Trophoblast cell (in vitro differentiated cells and primary cell): Measurements from ENCODE around the gene TCF7L1.

Experiments
- DNase-seq, 2 donors: peaks; one replicate each; pipeline ENCODE4 v3.0.0-alpha.2; 2016
- H2AFZ ChIP-seq: 2 replicates; pipeline ENCODE4 v1.6.1; 2013; ENCODE audit warnings: low read length, moderate library complexity, mild to moderate bottlenecking; ENCODE audit not compliant: insufficient read depth, poor library complexity
- H2AK5ac ChIP-seq: 2 replicates; pipeline ENCODE4 v1.6.1; 2013; ENCODE audit warnings: mild to moderate bottlenecking, low read length
- H2BK120ac ChIP-seq: 2 replicates; pipeline ENCODE4 v1.6.1; 2013; ENCODE audit warnings: low read length, mild to moderate bottlenecking, moderate library complexity; ENCODE audit not compliant: insufficient read depth, poor library complexity
- H2BK12ac ChIP-seq: 2 replicates; pipeline ENCODE4 v1.6.1; 2013; ENCODE audit warnings: mild to moderate bottlenecking, low read length, moderate library complexity
- H2BK5ac ChIP-seq: 2 replicates; pipeline ENCODE4 v1.6.1; 2013; ENCODE audit warnings: low read length, low read depth, moderate library complexity, mild to moderate bottlenecking; ENCODE audit not compliant: poor library complexity
- H3K14ac ChIP-seq: 2 replicates; pipeline ENCODE4 v1.6.1; 2013; ENCODE audit warnings: mild to moderate bottlenecking, low read length
- H3K18ac ChIP-seq: 2 replicates; pipeline ENCODE4 v1.6.1; 2013; ENCODE audit warnings: mild to moderate bottlenecking, low read length
- H3K23ac ChIP-seq: 2 replicates; pipeline ENCODE4 v1.6.1; 2013; ENCODE audit warnings: low read length
- H3K27ac ChIP-seq: 2 replicates; pipeline ENCODE4 v1.5.1; 2013; ENCODE audit warnings: low read depth, mild to moderate bottlenecking, inconsistent platforms, low read length, moderate library complexity
- H3K27me3 ChIP-seq: 2 replicates; pipeline ENCODE4 v1.6.1; 2013; ENCODE audit warnings: inconsistent platforms, mild to moderate bottlenecking, low read length, moderate library complexity; ENCODE audit not compliant: insufficient read depth
- H3K36me3 ChIP-seq, 2 experiments: 1 replicate in 1 of 2; 2 replicates in 1 of 2; pipeline ENCODE4 v1.6.1; 2013; ENCODE audit warnings: low read length in 2 of 2, mild to moderate bottlenecking in 2 of 2, moderate library complexity in 1 of 2; ENCODE audit not compliant: insufficient read depth in 2 of 2, control insufficient read depth in 1 of 2
- H3K4ac ChIP-seq: 2 replicates; pipeline ENCODE4 v1.6.1; 2013; ENCODE audit warnings: low read depth, mild to moderate bottlenecking, low read length, moderate library complexity
- H3K4me1 ChIP-seq, 2 experiments: 1 replicate in 1 of 2; 2 replicates in 1 of 2; pipeline ENCODE4 v1.6.1; 2013; ENCODE audit warnings: low read length in 2 of 2, mild to moderate bottlenecking in 2 of 2, moderate library complexity in 1 of 2; ENCODE audit not compliant: insufficient read depth in 2 of 2, control insufficient read depth in 1 of 2
- H3K4me2 ChIP-seq: 2 replicates; pipeline ENCODE4 v1.6.1; 2013; ENCODE audit warnings: inconsistent platforms, mild to moderate bottlenecking, low read length, moderate library complexity
- H3K4me3 ChIP-seq: 2 replicates; pipeline ENCODE4 v1.5.1; 2013; ENCODE audit warnings: mild to moderate bottlenecking, low read depth, low read length, inconsistent platforms
- H3K79me1 ChIP-seq: one replicate; pipeline ENCODE4 v1.6.1; 2013; ENCODE audit warnings: low read length
- H3K79me2 ChIP-seq: 2 replicates; pipeline ENCODE4 v1.6.1; 2013; ENCODE audit warnings: low read length, mild to moderate bottlenecking; ENCODE audit not compliant: control insufficient read depth, insufficient read depth, poor library complexity
- H3K9ac ChIP-seq: 2 replicates; pipeline ENCODE4 v1.6.1; 2013; ENCODE audit warnings: mild to moderate bottlenecking, low read length
- H3K9me3 ChIP-seq: 2 replicates; pipeline ENCODE4 v1.6.1; 2013; ENCODE audit warnings: low read depth, mild to moderate bottlenecking, control low read depth, inconsistent platforms, low read length; ENCODE audit not compliant: insufficient read depth
- H4K12ac ChIP-seq: 2 replicates; pipeline ENCODE4 v1.6.1; 2013; ENCODE audit warnings: low read depth, mild to moderate bottlenecking, low read length, moderate library complexity
- H4K8ac ChIP-seq: 2 replicates; pipeline ENCODE4 v1.6.1; 2013; ENCODE audit warnings: low read depth, mild to moderate bottlenecking, low read length, moderate library complexity
- H4K91ac ChIP-seq: one replicate; pipeline ENCODE4 v1.6.1; 2013; ENCODE audit warnings: low read depth, mild to moderate bottlenecking, low read length, moderate library complexity
- WGBS: extraction: QIAGEN DNeasy Blood & Tissue Kit; methylation state at CpG from one replicate; pipeline ENCODE4 v1.1.7; 2013; ENCODE audit warnings: missing lambda C conversion rate; ENCODE audit not compliant: insufficient read length, insufficient coverage; ENCODE audit errors: extremely low coverage; 5-methylcytosine and 5-hydroxymethylcytosine counted together

The TCF7L1 gene

DNA sequence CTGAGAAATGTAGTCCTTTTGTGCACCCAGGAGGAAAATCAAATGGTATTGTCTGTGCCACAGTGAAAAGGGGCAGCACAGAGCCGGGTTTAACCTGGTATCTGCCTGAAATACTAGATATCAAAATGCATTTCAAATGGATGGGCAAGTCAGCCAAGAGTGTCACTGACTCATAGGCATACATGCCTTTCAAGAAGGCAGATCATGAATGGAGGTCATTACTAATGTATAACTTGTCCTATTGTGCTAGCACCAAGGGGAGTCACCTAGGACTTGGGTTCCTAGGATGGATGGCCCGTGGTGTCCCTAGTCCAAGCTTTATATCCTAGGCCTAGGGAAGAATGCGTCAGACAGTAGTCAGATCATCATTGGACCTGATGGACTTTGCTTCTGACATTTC lies 49.9 kb downstream of the TCF7L1 start:
- H2BK12ac ChIP-seq: no peak overlapping the region
- no CpG with 5 or more reads among the region's 3 CpGs for WGBS
- H3K9me3 ChIP-seq: no peaks in the 10 kb centered on the region
- no peaks in the 10 kb centered on the region for H3K79me1 ChIP-seq
- H2AK5ac ChIP-seq: no peak overlapping the region
- H2AFZ ChIP-seq: no peak overlapping the region
- H3K36me3 ChIP-seq: no peaks in the 10 kb centered on the region
- peaks cover 0 to 2% of the 10 kb centered on the region in 2 experiments for H3K4me1 ChIP-seq
- no peak for DNase-seq
- no peak overlapping the region for H3K9ac ChIP-seq
- no peak overlapping the region for H3K4me2 ChIP-seq
- no peaks in the 10 kb centered on the region for H3K27me3 ChIP-seq
- no peak overlapping the region for H4K12ac ChIP-seq
- H3K4me3 ChIP-seq: no peak overlapping the region
- H2BK5ac ChIP-seq: no peak overlapping the region
- no peak overlapping the region for H2BK120ac ChIP-seq
- H3K4ac ChIP-seq: no peak overlapping the region
- no peaks in the 10 kb centered on the region for H3K79me2 ChIP-seq
- no peak overlapping the region for H3K18ac ChIP-seq
- no peak overlapping the region for H3K14ac ChIP-seq
- H4K91ac ChIP-seq: no peak overlapping the region
- no peak overlapping the region for H3K27ac ChIP-seq
- H3K23ac ChIP-seq: no peak overlapping the region
- no peak overlapping the region for H4K8ac ChIP-seq

DNA sequence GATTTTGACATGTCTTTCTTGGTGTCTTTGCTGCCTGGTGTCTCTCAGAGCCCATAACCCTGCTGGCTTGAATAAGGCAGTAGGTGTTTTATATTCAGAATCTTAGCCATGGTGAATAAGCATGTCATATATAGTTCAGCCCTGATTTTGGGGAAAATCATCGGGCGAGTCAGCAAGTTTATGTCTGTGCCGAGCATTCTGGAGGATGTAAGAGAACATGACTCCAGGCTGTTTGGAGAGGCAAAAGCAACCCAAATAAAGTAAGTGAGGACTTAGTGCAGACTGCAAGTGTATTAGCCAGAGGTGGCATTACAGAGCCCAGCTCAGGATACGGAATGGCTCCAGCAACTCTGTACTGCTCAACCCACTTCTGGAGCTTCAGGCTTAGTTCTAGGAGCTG lies 50.3 kb downstream of the TCF7L1 start:
- H2AK5ac ChIP-seq: no peak overlapping the region
- no peak overlapping the region for H3K27ac ChIP-seq
- H3K4me3 ChIP-seq: no peak overlapping the region
- no peak overlapping the region for H3K4me2 ChIP-seq
- no peak overlapping the region for H2BK5ac ChIP-seq
- H3K27me3 ChIP-seq: no peaks in the 10 kb centered on the region
- no peak overlapping the region for H4K12ac ChIP-seq
- H3K4me1 ChIP-seq: no peaks in the 10 kb centered on the region
- no peak overlapping the region for H3K14ac ChIP-seq
- no peak overlapping the region for H3K18ac ChIP-seq
- H3K36me3 ChIP-seq: no peaks in the 10 kb centered on the region
- H3K9me3 ChIP-seq: no peaks in the 10 kb centered on the region
- no CpG with 5 or more reads among the region's 4 CpGs for WGBS
- H3K23ac ChIP-seq: no peak overlapping the region
- H3K79me2 ChIP-seq: no peaks in the 10 kb centered on the region
- no peak overlapping the region for H2BK12ac ChIP-seq
- no peak overlapping the region for H4K8ac ChIP-seq
- no peak overlapping the region for H3K4ac ChIP-seq
- no peak overlapping the region for H2BK120ac ChIP-seq
- H3K9ac ChIP-seq: no peak overlapping the region
- DNase-seq: no peak
- H4K91ac ChIP-seq: no peak overlapping the region
- H2AFZ ChIP-seq: no peak overlapping the region
- no peaks in the 10 kb centered on the region for H3K79me1 ChIP-seq

DNA sequence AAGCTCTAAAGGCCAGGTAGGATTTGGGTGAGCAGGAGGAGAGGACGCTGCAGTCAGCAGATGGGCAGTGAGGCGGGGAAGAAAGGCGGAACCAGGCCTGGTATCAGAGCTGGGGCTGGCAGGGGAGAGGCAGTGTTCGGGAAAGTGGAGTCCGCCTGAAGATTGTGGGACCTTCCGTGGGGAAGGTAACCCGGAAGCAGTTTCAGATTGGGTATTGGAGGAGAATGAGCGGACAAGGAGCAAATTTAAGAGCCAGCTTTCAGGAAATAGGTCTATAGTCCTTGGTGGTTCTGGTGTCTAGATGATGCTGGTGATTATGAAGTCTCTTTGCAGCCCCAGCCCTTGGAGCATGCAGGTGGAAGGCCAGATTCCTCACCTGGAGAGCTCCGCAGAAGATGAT lies 51.0 kb downstream of the TCF7L1 start:
- no peak overlapping the region for H3K27ac ChIP-seq
- H3K18ac ChIP-seq: no peak overlapping the region
- H2AK5ac ChIP-seq: no peak overlapping the region
- H2AFZ ChIP-seq: no peak overlapping the region
- H2BK5ac ChIP-seq: no peak overlapping the region
- WGBS: no CpG with 5 or more reads among the region's 9 CpGs
- no peak overlapping the region for H3K23ac ChIP-seq
- H3K9me3 ChIP-seq: no peaks in the 10 kb centered on the region
- no peak overlapping the region for H3K14ac ChIP-seq
- H3K36me3 ChIP-seq: no peaks in the 10 kb centered on the region
- no peak overlapping the region for H3K4ac ChIP-seq
- H3K4me2 ChIP-seq: no peak overlapping the region
- no peak overlapping the region for H3K4me3 ChIP-seq
- H3K4me1 ChIP-seq: peaks cover 1% of the 10 kb centered on the region in 2 experiments
- no peaks in the 10 kb centered on the region for H3K79me2 ChIP-seq
- H2BK12ac ChIP-seq: no peak overlapping the region
- no peak overlapping the region for H4K12ac ChIP-seq
- H4K91ac ChIP-seq: no peak overlapping the region
- H4K8ac ChIP-seq: no peak overlapping the region
- H3K79me1 ChIP-seq: no peaks in the 10 kb centered on the region
- no peak for DNase-seq
- H2BK120ac ChIP-seq: no peak overlapping the region
- no peak overlapping the region for H3K9ac ChIP-seq
- H3K27me3 ChIP-seq: no peaks in the 10 kb centered on the region

DNA sequence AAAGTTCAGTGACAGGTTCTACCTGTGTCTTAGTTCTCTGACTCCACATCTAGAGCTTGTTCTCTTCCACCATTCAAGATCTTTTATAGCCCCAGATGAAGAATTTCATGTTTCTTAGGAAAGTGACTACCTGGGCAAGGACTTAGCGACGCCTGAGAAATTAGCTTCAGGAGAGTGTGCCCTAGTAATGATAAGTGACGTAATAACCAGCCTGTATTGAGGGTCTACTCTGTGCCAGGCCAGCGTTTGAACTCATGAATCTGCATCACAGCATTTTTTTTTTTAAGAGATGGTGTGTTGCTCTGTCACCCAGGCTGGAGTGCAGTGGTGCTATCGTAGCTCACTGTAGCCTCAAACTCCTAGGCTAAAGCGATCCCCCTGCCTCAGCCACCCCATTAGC lies 51.8 kb downstream of the TCF7L1 start:
- DNase-seq: no peak
- no peak overlapping the region for H2BK5ac ChIP-seq
- no peak overlapping the region for H3K27ac ChIP-seq
- no peak overlapping the region for H3K18ac ChIP-seq
- no peak overlapping the region for H3K9ac ChIP-seq
- no peak overlapping the region for H2BK120ac ChIP-seq
- no peaks in the 10 kb centered on the region for H3K9me3 ChIP-seq
- H2AK5ac ChIP-seq: no peak overlapping the region
- H3K4ac ChIP-seq: no peak overlapping the region
- no CpG with 5 or more reads among the region's 6 CpGs for WGBS
- H4K91ac ChIP-seq: no peak overlapping the region
- H2AFZ ChIP-seq: no peak overlapping the region
- no peaks in the 10 kb centered on the region for H3K79me1 ChIP-seq
- no peak overlapping the region for H3K4me2 ChIP-seq
- H3K27me3 ChIP-seq: no peaks in the 10 kb centered on the region
- H3K4me1 ChIP-seq: peaks cover 6 to 9% of the 10 kb centered on the region in 2 experiments
- no peak overlapping the region for H4K12ac ChIP-seq
- no peak overlapping the region for H4K8ac ChIP-seq
- H3K14ac ChIP-seq: no peak overlapping the region
- no peaks in the 10 kb centered on the region for H3K36me3 ChIP-seq
- H3K79me2 ChIP-seq: no peaks in the 10 kb centered on the region
- H3K4me3 ChIP-seq: no peak overlapping the region
- no peak overlapping the region for H2BK12ac ChIP-seq
- H3K23ac ChIP-seq: no peak overlapping the region
